Body of pancreas (tissue), 4 donors: ENCODE results near the gene GLT8D1.

Experiments used
- CTCF ChIP-seq, 7 experiments: fragments of 450-650 bp in 4 of 7; fragments of 200-600 bp in 3 of 7; sonication (generic) in 3 of 7; IDR thresholded peaks; one replicate each; pipeline ENCODE4 v1.5.1; 2016 to 2019; ENCODE audit warnings: antibody characterized with exemption in 7 of 7
- POLR2A ChIP-seq, 3 donors: fragments of 450-650 bp; IDR thresholded peaks; one replicate each; pipeline ENCODE4 v1.6.1; 2016; ENCODE audit warnings: antibody characterized with exemption in 3 of 3, mild to moderate bottlenecking in 2 of 3

GRCh38 chr3:52695798-52696671, 9.6 kb downstream of the GLT8D1 start:
- TF ChIP-seq CTCF (IDR thresholded peaks at IDR 0.05) (no peak), POLR2A (IDR thresholded peaks at IDR 0.05) (no peak)
